Pons (tissue), 1 donor: ENCODE data around the gene SCN4B.

Experiments used
- DNase-seq: peaks from one replicate; pipeline ENCODE4 v3.0.0-alpha.2; 2016; ENCODE audit warnings: low spot score

SCN4B gene

DNA sequence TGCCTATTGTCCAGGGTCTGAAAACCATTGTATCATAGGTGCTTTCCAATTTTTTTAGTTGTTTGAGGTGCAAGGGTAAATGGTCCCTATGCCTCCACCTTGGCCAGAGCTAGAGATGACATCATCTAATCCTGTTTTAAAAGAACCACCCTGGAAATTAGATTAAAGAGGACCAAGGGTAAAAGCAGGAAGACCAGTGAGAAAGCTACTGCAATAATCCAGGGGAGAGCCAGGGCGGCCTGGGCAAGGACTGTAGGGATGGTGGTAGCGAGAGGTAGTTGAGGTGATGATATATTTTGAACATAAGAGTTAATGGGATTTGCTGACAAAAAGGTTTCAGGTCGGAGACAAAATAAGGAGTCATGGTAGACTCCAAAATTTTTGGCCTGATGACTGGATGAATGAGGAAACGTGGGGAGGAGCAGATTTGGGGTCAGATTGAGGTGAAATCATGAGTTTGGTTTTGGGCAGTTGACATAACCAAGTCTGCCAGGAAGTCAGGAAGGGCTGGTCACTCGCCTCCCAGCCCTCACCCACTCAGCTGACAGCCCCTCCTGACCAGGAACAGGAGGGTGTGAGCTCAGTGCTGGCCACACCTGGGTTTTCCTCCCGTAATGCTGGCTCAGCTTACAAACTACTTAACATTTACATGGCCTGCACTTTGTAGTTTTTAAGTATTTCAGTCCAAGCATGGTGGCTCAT is 23.0 kb downstream of the SCN4B start:
- DNase-seq, result no peak

DNA sequence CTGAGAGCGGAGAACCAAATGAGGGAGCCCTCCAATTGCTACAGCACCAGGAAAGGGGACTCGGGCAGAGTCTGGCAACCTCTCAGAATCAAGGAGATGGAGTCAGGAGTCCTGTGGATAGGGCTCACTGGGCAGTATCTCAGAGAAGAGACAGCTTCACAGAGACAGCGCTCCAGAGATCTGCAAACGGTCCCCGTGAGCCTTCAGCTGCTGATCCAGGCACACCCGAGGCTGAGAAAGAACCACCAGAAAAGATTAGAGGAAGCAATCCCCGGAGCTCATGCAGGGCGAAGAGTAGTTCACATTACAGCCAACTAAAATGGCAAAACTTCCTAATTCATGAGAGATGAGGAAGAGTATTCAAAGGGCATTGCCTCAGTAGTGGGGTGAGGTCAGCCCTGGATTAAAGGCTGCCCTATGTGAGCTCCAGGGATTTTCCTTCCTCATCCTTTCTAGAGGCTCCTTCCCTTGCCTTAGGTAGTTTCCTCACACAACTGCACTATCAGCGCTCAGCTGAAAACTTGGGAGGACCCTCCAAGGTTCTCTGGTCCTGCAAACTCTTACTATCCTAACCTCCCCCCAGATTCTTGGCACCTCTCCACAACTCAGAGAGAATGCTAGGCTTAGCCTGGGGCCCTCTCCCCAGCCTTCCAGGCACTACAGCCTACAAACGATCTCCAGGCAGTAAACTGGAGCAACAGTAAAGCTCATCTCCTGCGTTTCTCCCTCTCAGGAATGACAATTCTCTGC is 23.7 kb downstream of the SCN4B start:
- no peak for DNase-seq

DNA sequence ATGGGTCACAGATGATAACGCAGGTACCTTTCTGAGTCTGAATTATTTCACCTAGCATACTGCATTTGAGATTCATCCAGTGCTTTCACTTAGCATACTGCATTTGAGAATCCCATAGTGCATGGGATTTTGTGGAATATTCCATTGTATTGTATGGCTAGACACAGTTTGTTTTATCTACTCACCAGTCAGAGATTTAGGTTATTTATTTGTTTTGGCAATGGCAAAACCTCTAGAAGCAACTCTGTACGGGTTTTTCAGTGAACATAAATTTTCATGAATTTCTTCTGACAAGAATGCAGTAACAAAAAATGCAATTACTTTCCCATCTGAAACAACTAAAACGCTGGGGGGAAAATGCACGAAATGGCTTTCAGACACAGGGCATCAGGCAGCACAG is 24.3 kb downstream of the SCN4B start:
- no peak for DNase-seq

DNA sequence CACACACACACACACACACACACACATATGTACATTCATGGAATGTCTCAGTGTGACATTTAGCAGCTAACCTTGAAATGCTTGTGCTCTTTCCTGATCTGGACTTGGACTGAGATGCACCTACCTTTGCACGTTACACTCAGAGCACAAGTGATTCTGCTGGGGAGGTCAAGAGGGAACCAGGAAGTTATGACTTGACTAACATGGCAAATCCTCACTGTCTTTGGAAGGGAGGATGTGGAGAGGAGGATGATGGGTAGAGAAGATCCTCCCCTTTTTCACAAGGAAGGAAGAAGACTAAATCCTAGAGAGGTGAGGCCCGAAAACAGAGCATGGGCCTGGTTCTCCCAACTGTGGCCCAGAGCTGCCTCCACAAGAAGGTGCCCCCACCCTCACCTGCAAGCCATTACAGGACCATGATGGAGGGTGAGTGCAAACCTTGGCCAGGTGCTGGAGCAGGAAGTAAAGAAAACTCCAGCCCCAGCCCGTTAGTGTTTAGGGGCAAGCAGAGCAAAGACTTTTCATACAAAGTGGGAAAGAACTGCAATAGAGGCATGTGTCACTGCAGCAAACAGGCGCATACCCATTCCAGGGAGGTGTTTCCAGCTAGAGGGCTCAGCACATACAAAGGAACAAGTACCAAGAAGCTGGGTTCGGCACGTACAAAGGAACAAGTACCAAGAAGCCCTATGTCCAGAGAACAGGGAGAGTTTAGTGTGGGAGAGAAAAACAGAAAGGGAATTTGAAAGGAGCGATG is 26.4 kb downstream of the SCN4B start:
- DNase-seq, result no peak

DNA sequence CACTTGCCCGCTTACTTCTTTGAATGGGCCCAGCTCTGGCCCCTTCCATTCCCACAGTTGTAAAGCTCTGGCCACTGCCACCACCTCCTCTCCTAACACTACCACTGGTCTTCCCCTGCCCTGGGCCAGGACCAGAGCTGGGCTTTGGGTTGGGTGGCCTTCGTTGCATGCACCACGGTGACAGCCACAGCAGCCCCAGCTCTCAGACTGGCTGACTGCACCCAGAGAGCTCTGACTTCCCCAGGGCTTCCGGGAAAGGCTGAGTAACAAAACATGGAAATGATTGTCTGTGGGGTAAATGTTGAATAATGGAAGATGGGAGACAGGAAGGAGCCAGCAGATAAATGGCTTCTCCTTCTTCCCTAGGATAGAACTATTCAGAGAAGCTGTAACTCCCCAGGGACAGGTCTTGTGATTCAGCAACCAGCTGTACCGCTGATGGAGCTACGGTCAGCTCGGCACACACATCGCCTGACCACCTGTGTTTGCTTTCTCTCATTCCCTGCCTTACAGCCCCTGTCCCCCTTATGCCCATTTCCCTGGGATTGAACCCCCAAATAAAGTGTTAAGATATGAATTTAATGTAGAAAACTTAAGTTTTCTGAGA is 27.6 kb downstream of the SCN4B start:
- no peak for DNase-seq

DNA sequence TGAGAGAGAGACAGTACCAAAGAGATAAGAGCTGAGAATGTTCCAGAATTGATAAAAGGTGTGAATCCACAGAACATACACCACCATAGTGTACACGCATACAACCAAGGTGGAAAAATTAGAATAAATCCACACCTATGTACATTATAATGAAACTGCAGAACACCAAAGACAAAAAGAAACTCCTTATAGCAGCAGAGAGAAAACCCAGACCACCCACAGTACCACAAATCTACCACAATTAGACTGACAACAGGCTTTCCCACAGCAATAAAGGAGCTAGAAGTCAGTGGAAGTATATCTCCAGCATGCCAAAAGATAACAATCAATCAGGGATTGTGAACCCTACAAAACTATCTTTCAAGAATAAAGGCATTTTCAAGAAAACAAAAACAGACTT is 31.8 kb downstream of the SCN4B start:
- no peak for DNase-seq

DNA sequence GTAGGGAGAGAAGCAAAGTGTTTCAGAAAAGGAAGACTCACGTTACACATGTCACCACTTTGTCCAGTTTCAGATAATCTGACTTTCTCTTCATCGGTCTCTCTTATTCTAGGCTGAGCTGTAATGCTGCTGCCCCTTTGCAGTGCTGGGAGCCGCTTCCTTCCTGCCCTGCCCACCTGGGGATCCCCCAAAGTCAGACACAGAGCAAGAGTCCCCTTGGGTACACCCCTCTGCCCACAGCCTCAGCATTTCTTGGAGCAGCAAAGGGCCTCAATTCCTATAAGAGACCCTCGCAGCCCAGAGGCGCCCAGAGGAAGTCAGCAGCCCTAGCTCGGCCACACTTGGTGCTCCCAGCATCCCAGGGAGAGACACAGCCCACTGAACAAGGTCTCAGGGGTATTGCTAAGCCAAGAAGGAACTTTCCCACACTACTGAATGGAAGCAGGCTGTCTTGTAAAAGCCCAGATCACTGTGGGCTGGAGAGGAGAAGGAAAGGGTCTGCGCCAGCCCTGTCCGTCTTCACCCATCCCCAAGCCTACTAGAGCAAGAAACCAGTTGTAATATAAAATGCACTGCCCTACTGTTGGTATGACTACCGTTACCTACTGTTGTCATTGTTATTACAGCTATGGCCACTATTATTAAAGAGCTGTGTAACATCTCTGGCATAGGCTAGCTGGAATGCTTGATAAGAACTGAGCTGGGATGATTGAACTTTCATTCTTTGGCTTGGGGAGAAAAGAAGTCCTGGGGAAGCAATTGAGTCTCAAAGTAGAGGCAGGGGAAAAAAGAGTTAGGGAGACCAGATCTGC is 34.6 kb downstream of the SCN4B start:
- no peak for DNase-seq

DNA sequence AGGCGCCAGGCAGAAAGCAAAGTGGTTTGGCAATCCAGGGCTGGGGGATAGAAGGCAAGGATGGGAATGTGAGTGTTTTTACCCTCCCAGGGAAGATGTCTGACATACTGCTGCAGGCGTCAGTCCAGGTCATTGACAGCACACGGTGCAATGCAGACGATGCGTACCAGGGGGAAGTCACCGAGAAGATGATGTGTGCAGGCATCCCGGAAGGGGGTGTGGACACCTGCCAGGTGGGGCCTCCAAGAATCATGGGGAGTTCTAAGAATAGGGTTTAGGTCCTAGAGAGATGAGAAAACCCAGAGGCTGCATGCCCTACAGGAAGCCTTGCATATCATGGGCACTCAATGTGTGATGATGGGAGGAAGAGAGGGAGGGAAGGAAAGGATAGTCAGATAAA is 37.6 kb downstream of the SCN4B start:
- no peak for DNase-seq

DNA sequence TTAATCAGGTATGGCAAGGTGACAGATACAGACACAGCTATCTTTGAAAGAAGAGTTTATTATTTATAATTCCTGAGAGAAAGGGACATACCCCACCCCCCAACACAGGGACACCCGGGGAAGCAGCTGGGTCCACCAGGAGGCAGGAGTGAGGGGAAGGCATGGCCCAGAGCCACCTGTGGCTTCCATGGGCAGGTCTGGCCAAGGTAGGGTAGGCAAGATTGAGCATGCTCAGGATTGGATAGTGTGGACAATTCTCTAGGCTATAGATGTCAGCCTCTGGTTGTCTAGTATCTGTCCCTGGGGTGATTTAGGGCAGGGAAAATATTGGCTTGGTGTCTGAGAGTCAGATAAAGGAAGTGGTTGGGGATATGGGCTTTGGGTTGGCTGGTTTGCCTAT is 38.4 kb downstream of the SCN4B start:
- no peak for DNase-seq

DNA sequence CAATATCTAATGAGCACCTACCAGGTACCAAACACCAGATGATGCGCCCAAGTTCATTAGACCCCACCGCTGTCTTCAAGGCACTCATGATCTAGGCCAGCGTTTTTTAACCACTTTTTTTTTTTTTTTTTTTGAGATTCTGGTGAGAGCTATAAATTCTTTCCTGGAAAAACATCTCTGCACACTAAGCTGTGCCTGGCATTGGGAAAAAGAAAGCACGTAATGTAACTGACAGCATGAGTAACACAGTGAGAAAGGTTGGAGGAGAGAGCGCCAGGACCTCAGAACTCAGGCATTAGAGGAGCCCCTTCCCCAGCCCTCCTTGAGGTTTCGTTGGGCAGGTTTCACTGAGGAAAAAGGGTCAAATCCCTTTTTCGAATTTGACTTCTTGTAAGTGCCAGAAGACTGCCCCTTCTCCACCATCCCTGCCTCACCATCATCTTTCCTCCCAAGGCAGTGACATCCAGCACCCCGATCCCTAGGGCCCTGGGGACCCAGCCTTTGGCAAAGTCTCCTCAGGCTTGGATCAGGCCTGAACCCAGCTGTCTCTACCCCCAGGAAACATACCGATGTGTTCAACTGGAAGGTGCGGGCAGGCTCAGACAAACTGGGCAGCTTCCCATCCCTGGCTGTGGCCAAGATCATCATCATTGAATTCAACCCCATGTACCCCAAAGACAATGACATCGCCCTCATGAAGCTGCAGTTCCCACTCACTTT is 39.8 kb downstream of the SCN4B start:
- DNase-seq, result no peak

DNA sequence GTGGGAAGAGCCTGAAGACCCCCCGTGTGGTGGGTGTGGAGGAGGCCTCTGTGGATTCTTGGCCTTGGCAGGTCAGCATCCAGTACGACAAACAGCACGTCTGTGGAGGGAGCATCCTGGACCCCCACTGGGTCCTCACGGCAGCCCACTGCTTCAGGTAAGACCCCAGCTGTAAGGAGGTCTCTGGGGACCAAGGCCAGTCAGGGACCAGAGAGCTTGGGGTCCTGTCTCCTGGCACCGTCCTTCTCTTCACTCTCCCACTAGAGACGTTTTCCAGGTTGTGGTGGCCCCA is 40.9 kb downstream of the SCN4B start:
- DNase-seq, result no peak

DNA sequence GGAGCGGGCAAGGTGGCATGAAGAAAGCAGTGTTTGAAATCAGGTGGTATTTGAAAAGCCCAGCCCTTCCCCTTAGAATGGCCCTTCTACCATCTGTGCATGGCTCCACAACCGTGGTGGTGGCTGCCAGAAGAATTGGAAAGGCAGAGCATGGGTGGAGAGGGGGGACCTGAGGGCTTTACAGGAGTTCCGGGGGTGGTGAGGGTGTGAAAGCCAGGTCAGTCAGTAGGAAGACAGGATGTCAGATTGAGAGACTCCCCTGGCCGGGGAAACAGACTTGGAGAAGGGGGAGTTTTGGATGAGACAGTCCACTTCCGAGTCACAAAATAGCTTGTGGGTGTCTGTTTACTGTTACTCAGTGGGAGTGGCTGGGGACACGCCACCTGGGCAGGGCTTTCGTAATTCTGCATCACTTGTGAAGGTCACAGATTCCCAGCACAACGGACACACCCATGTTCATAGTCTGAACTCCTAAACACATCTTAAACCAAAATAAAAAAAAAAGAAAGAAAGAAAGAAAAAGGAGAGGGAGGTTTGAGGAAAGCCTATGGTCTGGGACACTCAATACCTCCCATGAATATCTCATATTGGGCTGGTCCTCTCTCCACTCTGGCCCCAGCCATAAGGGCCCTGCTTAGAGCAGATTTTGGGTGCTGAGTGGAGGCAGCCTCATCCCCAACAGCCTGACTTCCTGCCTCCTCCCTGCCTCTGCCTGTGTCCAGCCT is 41.4 kb downstream of the SCN4B start:
- DNase-seq, result no peak

DNA sequence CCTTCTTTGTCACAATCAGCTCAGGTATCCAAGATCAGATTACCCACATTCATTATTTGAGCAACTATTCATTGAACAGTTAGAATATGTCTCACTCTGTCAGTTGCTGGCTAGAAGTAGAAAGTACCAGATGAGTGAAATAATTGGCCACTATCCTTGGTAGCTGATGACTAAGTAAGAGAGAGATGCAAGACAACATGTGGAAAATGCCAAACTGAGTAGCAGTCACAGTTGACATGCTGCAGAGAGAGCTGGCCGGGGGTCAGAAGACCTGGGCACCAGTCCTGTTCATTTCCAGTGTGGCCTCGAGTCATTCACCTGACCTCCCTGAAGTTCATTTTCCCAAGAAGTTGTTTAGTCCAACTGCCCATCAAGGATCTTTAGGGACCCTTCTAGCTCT is 43.4 kb downstream of the SCN4B start:
- no peak for DNase-seq

DNA sequence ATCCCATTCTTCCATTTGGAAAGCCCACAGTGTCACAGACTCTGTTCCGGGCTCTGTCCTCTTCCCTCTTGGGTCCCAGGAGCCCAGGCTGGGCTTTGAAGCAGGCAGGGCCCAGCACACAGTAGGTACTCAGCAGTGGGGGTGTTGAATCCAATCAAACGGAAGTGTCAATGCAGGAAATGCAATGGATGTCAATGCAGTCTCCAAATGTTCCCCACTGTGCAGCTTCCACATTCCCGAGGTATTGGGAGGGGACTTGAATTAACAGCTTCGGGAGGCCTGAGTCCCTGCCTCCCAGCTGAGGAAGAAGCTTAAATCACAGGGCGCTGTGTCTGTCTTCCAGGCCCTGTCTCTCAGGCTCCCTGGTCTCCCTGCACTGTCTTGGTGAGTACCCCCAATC is 44.1 kb downstream of the SCN4B start:
- no peak for DNase-seq

DNA sequence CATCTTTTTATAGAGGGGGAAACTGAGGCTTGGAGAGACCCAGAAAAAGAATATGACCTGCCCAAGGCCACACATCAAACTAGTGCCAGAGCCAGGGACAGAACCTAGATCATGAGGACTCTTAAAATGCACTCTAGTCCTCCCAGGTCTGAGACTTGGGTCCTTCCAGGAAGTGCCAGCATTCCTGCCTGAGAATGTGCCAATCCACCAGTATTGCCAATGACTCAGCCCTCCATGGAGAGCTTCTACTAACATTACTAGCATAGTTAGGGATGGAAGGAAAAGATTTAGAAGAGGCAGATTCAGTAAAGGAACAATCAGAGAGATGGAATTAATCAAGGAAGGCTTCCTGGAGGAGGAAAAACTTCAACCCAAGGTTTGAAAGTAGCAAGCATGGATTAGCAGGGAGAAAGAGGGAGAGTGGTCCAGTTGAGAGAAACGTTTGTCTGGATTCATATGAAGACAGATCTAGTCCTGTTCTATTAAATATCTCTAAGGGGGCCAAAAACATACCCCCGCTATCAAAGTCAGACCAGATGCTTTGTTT is 45.8 kb downstream of the SCN4B start:
- no peak for DNase-seq

DNA sequence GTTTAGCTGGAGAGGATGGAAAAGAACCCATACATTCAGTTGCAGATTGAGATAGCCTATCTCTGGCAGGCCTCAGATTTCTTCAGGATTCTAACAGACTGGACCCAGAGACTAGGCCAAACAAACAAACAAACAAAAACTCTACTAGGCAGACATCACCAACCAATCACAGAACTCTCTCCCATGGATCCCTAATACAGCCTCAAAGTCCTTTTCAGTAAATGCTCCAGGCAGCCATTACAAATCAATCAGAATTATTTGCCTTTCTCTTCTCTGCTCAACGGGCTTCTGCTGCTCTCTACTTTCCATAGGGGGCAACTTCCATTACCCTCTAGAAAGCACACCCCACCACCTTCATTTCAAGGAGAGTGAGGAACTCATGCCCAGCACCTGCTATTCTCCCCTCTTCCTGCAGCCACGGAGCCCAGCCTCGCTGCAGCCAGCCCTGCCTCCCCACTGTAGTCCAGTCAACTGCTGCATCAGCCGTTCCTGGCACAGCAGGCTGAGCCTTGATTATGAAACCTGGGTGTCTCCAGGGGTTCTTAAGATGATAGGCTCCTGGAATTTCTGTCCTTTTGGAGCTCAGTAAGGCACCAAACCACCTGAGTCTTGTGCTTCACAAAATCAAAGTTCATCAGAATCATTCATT is 46.8 kb downstream of the SCN4B start:
- DNase-seq, result no peak

DNA sequence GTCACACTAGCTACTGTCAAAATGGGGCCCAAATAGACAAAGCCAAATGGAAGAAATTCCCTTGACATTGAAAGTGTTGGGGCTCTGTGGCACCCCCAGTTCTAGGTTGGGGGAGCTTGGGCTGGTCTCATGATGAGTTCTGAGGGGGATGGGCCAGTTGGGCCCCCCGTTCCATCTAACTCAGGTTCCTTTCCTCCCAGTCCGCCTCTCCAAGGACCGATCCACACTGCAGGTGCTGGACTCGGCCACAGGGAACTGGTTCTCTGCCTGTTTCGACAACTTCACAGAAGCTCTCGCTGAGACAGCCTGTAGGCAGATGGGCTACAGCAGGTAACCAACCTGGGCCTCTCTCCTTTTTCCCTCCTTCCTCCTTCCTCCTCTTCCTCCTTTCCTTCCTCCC is 48.1 kb downstream of the SCN4B start:
- no peak for DNase-seq

DNA sequence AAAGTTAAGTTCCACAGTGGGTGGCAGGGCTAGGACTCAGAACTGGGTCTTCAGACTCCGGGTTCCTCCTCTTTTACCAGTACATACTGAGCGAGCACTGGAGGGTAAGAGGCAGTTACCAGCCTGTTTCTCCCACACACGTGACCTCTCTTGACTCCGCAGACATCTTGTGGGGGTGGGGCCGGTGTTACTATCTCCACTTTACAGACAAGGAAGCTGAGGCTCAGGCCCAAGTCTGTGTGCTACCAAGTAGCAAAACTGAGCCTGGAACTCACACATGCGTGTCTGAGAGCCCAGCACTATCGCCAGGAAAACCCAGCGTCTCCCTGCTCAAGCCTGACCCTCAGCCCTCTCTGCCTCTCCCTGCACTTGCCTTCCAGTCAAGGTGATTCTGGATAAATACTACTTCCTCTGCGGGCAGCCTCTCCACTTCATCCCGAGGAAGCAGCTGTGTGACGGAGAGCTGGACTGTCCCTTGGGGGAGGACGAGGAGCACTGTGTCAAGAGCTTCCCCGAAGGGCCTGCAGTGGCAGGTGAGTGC is 49.8 kb downstream of the SCN4B start:
- no peak for DNase-seq

DNA sequence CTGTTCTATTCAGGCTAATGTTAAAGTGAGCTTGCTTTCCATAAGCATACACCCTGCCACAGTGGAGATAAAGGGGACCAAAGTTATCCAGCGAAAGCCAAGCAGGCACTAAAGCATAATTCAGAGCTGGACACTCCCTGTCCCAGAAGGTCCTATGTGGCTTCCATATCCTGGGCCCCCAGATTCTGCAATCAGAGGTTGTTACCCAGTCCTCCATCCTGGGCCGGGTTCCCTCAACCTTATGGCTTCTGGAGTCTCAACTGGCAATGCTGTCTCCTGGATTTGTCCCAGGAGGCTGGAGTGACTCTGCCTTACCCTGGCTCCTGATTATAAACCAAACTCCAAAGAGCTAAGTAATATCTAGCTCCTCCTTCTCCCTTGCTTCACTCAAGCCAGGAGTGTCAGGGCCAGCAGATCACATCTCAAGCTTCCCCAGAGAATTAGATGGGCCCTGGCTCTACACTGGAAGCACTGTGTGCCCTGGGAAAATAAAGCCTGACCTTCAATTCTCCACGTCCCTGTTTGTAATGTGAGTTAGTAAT is 51.9 kb downstream of the SCN4B start:
- no peak for DNase-seq
